OCI-LY1 (cell line): ENCODE measurements around the gene C9orf50.

Experiments used
- EZH2 ChIP-seq: fragments of 200-600 bp; sonication (generic), shearing (Covaris generic); IDR thresholded peaks from 2 replicates; pipeline ENCODE4 v1.8.0; 2017; ENCODE audit warnings: borderline replicate concordance, mixed run types, mild to moderate bottlenecking, antibody characterized with exemption, low read length, moderate library complexity, mixed read lengths
- TF ChIP-seq, protein P1 (sequence below): fragments of 200-600 bp; sonication (generic), shearing (Covaris generic); IDR thresholded peaks from 2 replicates; pipeline ENCODE4 v1.5.1; 2017; ENCODE audit warnings: mild to moderate bottlenecking, antibody characterized with exemption, low read length, moderate library complexity, mixed read lengths

DNA sequence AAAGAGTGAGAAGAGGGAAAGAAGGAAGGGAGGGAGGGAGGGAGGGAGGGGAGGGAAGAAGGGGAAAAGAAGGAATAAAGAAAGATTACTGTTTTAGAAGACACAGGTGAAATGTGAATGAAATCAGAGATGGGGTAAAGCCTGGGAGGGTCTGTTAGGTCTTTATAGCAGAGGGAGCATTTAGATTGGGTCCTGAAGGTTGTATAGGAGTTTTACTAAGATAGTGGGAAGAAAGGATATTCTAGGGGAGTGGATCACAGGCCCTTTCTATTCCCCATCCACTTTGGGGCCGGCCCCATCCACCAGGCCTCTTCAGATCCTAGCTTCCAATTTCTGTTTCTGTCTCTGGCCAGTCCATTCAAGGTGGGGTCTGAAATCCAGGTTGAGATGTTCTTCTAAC is 35.5 kb downstream of the C9orf50 start:
- TF ChIP-seq, protein P1, sequence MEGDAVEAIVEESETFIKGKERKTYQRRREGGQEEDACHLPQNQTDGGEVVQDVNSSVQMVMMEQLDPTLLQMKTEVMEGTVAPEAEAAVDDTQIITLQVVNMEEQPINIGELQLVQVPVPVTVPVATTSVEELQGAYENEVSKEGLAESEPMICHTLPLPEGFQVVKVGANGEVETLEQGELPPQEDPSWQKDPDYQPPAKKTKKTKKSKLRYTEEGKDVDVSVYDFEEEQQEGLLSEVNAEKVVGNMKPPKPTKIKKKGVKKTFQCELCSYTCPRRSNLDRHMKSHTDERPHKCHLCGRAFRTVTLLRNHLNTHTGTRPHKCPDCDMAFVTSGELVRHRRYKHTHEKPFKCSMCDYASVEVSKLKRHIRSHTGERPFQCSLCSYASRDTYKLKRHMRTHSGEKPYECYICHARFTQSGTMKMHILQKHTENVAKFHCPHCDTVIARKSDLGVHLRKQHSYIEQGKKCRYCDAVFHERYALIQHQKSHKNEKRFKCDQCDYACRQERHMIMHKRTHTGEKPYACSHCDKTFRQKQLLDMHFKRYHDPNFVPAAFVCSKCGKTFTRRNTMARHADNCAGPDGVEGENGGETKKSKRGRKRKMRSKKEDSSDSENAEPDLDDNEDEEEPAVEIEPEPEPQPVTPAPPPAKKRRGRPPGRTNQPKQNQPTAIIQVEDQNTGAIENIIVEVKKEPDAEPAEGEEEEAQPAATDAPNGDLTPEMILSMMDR = no peak
- no peak for TF ChIP-seq EZH2
